Transverse colon (tissue), 4 donors: ENCODE results near the gene BMP7. TPM values are rescaled to one million over a fixed set of nuclear protein-coding genes. Genes with fewer than 3 reads are reported as not detected.

Source experiments
- DNase-seq: peaks from one replicate; pipeline ENCODE4 v3.0.0-alpha.2; 2019
- H3K27ac ChIP-seq, 4 donors: fragments of 200-600 bp; sonication (generic); 2 replicates each; pipeline ENCODE4 v1.5.1; 2016 to 2018; ENCODE audit warnings: inconsistent platforms in 4 of 4
- H3K27me3 ChIP-seq: fragments of 200-600 bp; sonication (generic); 2 replicates; pipeline ENCODE4 v1.5.1; 2017; ENCODE audit warnings: inconsistent platforms
- H3K36me3 ChIP-seq, 4 donors: fragments of 200-600 bp; sonication (generic); 2 replicates each; pipeline ENCODE4 v1.5.1; 2017 to 2019; ENCODE audit warnings: inconsistent platforms in 4 of 4
- H3K4me1 ChIP-seq, 4 donors: fragments of 200-600 bp; sonication (generic); 2 replicates each; pipeline ENCODE4 v1.5.1; 2017 to 2020; ENCODE audit warnings: inconsistent platforms in 4 of 4
- H3K4me3 ChIP-seq, 4 donors: fragments of 200-600 bp; sonication (generic); 1 replicate in 1 of 4; 2 replicates in 3 of 4; pipeline versions ENCODE4 v1.5.1 to v1.6.1; 2017 to 2019; ENCODE audit warnings: inconsistent platforms in 4 of 4
- H3K9me3 ChIP-seq, 2 donors: fragments of 200-600 bp; sonication (generic); 2 replicates each; pipeline ENCODE4 v1.5.1; 2017 to 2019; ENCODE audit warnings: inconsistent platforms in 2 of 2
- EP300 ChIP-seq: sonication (generic); formaldehyde crosslinking; IDR thresholded peaks from one replicate; pipeline ENCODE4 v1.6.1; 2017; ENCODE audit warnings: antibody characterized with exemption, low read depth
- POLR2A ChIP-seq: fragments of 450-650 bp; IDR thresholded peaks from one replicate; pipeline ENCODE4 v1.6.1; 2016; ENCODE audit warnings: antibody characterized with exemption, mild to moderate bottlenecking, moderate library complexity
- POLR2AphosphoS5 ChIP-seq, 3 donors: sonication (generic); formaldehyde crosslinking; IDR thresholded peaks; one replicate each; pipeline ENCODE4 v1.6.1; 2016; ENCODE audit warnings: antibody characterized with exemption in 3 of 3
- WGBS, 2 donors: methylation state at CpG; one replicate each; pipeline ENCODE4 v1.1.5; 2018; ENCODE audit warnings: low coverage in 1 of 2; 5-methylcytosine and 5-hydroxymethylcytosine counted together
- in situ Hi-C, 4 donors: fragments of 200-750 bp; cut with MboI; loops; one replicate each; pipeline versions ENCODE4 v1.15.0 to v1.15.1; 2017; ENCODE audit warnings: low sequenced_read_pairs in 3 of 4, low pct_ligation_motif_present in 1 of 4, low pct_unique_long_range_greater_than_20kb in 1 of 4
- intact Hi-C: fragments of 100-400 bp; cut with DNase I; formaldehyde crosslinking; loops from one replicate; pipeline ENCODE4 v1.15.1; 2023; ENCODE audit warnings: low total_unique reads
- total RNA-seq, 4 donors: library from RNA; depleted of rRNA; stranded (reverse); fragments of >200 nt; gene quantifications; one replicate each; pipeline ENCODE4 v1.1.0, GENCODE V29; 2016
- TF ChIP-seq, protein P1 (sequence below), 5 experiments: fragments of 200-600 bp in 3 of 5; fragments of 450-650 bp in 2 of 5; sonication (generic) in 3 of 5; IDR thresholded peaks; 1 replicate in 2 of 5; 2 replicates in 3 of 5; pipeline ENCODE4 v1.5.1; 2016 to 2017; ENCODE audit warnings: antibody characterized with exemption in 5 of 5, inconsistent platforms in 3 of 5, mild to moderate bottlenecking in 2 of 5, moderate library complexity in 1 of 5

Gene BMP7
- total RNA-seq, 4 donors from 2014 or later: 1.4 to 2.2 (median 1.5) TPM; not detected in 1

GRCh38 chr20:57306747-57307146, 40.3 kb upstream of the BMP7 start:
- Histone ChIP-seq H3K27me3 (no peaks in the 10 kb centered on the region), H3K9me3 (no peaks in the 10 kb centered on the region), H3K27ac (no peak overlapping the region), H3K4me3 (no peak overlapping the region), H3K4me1 (no peaks in the 10 kb centered on the region), H3K36me3 (no peaks in the 10 kb centered on the region)
- 88% methylated on average over 5 of the region's 5 CpGs; no CpG with 5 or more reads in 1 of the 2 donors for WGBS, 2 donors
- intact Hi-C loops (no loop called here), in situ Hi-C loops (no loop called here)
- no peak for DNase-seq
- TF ChIP-seq POLR2AphosphoS5 (IDR thresholded peaks at IDR 0.05): no peak
- TF ChIP-seq EP300: no peak
- TF ChIP-seq, protein P1, sequence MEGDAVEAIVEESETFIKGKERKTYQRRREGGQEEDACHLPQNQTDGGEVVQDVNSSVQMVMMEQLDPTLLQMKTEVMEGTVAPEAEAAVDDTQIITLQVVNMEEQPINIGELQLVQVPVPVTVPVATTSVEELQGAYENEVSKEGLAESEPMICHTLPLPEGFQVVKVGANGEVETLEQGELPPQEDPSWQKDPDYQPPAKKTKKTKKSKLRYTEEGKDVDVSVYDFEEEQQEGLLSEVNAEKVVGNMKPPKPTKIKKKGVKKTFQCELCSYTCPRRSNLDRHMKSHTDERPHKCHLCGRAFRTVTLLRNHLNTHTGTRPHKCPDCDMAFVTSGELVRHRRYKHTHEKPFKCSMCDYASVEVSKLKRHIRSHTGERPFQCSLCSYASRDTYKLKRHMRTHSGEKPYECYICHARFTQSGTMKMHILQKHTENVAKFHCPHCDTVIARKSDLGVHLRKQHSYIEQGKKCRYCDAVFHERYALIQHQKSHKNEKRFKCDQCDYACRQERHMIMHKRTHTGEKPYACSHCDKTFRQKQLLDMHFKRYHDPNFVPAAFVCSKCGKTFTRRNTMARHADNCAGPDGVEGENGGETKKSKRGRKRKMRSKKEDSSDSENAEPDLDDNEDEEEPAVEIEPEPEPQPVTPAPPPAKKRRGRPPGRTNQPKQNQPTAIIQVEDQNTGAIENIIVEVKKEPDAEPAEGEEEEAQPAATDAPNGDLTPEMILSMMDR (IDR thresholded peaks at IDR 0.05): no peak
- TF ChIP-seq POLR2A: no peak

DNA sequence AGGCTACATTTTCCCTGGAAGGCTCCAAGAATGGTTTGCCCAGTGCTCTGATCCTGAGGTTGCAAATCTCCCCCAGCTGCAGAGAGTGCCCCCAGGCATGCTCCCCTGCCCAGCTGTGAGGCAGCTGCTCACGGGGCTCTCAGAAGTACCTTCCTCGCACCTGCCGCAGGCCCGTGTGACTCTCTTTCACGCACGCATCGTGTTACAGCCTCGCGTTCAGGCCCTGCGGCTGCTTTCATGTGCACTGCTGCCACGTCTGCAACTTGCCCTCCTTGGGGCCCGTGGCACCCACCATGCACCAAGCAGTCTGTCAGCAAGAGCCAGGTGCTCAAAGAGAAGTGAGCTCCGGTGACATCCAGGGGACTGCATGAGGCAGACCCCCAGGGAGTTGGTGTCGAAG, 34.6 kb upstream of the BMP7 start:
- WGBS, 2 donors: 77% methylated on average over 14 of the region's 14 CpGs; no CpG with 5 or more reads in 1 of the 2 donors
- intact Hi-C loops: no loop called here
- Histone ChIP-seq H3K27ac (no peak overlapping the region), H3K9me3 (no peaks in the 10 kb centered on the region), H3K36me3 (no peaks in the 10 kb centered on the region), H3K4me1 (no peaks in the 10 kb centered on the region), H3K27me3 (no peaks in the 10 kb centered on the region), H3K4me3 (no peak overlapping the region)
- in situ Hi-C loops: no loop called here
- no peak for TF ChIP-seq EP300
- TF ChIP-seq, protein P1 (IDR thresholded peaks at IDR 0.05): no peak
- TF ChIP-seq POLR2AphosphoS5 (IDR thresholded peaks at IDR 0.05): no peak
- TF ChIP-seq POLR2A: no peak
- DNase-seq: no peak

- Histone ChIP-seq H3K27me3 (no peaks in the 10 kb centered on the region), H3K9me3 (no peaks in the 10 kb centered on the region), H3K27ac (no peak overlapping the region), H3K36me3 (no peaks in the 10 kb centered on the region), H3K4me1 (no peaks in the 10 kb centered on the region), H3K4me3 (no peak overlapping the region)
- no peak for DNase-seq
- TF ChIP-seq, protein P1 (IDR thresholded peaks at IDR 0.05): no peak
- TF ChIP-seq EP300: no peak
- WGBS, 2 donors: 73 to 75% methylated on average over 4 of the region's 4 CpGs
- intact Hi-C loops (no loop called here), in situ Hi-C loops (no loop called here)
Measured at GRCh38 chr20:57298457-57298856, 32.0 kb upstream of the BMP7 start.

GRCh38 chr20:57294550-57294949, 28.1 kb upstream of the BMP7 start:
- Histone ChIP-seq H3K36me3 (no peaks in the 10 kb centered on the region), H3K4me3 (no peak overlapping the region), H3K4me1 (no peaks in the 10 kb centered on the region), H3K27ac (no peak overlapping the region), H3K9me3 (no peaks in the 10 kb centered on the region), H3K27me3 (peaks cover 5% of the 10 kb centered on the region)
- intact Hi-C loops (no loop called here), in situ Hi-C loops (no loop called here)
- no peak for TF ChIP-seq POLR2AphosphoS5 (IDR thresholded peaks at IDR 0.05)
- no peak for TF ChIP-seq EP300
- no peak for TF ChIP-seq POLR2A
- TF ChIP-seq, protein P1 (IDR thresholded peaks at IDR 0.05): no peak
- 41 to 60% methylated on average over 2 to 3 of the region's 3 CpGs for WGBS, 2 donors
- DNase-seq: no peak
